Measurements from ENCODE around the gene KDM2B.

KDM2B gene

GRCh38 chr12:121582583-121583333, 1.9 kb upstream of the KDM2B start:
- DNase-seq = no peak

- DNase-seq = no peak
These were observed 1.0 kb upstream of the KDM2B start for GRCh38 chr12:121581686-121582429.

GRCh38 chr12:121579981-121580868, 598 bp downstream of the KDM2B start:
- no peak for DNase-seq

- DNase-seq = no peak
These were observed 1.5 kb downstream of the KDM2B start for GRCh38 chr12:121579190-121579791.

GRCh38 chr12:121578230-121579189, 2.3 kb downstream of the KDM2B start:
- no peak for DNase-seq

GRCh38 chr12:121577443-121578180, 3.2 kb downstream of the KDM2B start:
- no peak for DNase-seq

GRCh38 chr12:121576851-121577391, 3.9 kb downstream of the KDM2B start:
- DNase-seq = no peak

- DNase-seq = no peak
These were observed 4.7 kb downstream of the KDM2B start for GRCh38 chr12:121575952-121576625.

- DNase-seq = no peak
These were observed 5.8 kb downstream of the KDM2B start for GRCh38 chr12:121575051-121575450.

GRCh38 chr12:121574025-121574424, 6.8 kb downstream of the KDM2B start:
- DNase-seq = no peak

GRCh38 chr12:121571920-121572319, 8.9 kb downstream of the KDM2B start:
- no peak for DNase-seq

GRCh38 chr12:121570467-121571283, 10.1 kb downstream of the KDM2B start:
- DNase-seq = no peak

- no peak for DNase-seq
These were observed 11.7 kb downstream of the KDM2B start for GRCh38 chr12:121568971-121569751.

- no peak for DNase-seq
These were observed 12.3 kb downstream of the KDM2B start for GRCh38 chr12:121568518-121568917.

GRCh38 chr12:121565076-121565475, 15.7 kb downstream of the KDM2B start:
- no peak for DNase-seq

- no peak for DNase-seq
These were observed 18.3 kb downstream of the KDM2B start for GRCh38 chr12:121562488-121562887.

- DNase-seq = no peak
These were observed 19.8 kb downstream of the KDM2B start for GRCh38 chr12:121561009-121561395.

- no peak for DNase-seq
These were observed 20.3 kb downstream of the KDM2B start for GRCh38 chr12:121560392-121561008.

Data from NCI-H1092 (cell line).